GM23338 (cell line): ENCODE data around the gene FKTN. TPM values are rescaled to one million over a fixed set of nuclear protein-coding genes. Genes with fewer than 3 reads are reported as not detected.
"Not testable (repeated sequence)": the region's sequence is repeated elsewhere in the genome, so short reads cannot be mapped to it uniquely, and the experiment has no call there.

Source experiments
- ATAC-seq: fragments of 200-7000 bp; cut with Tn5 transposase; 3 replicates; pipeline ENCODE4 v1.9.1; 2020
- DNase-seq: peaks from one replicate; pipeline ENCODE4 v3.0.0-alpha.2; 2015; ENCODE audit warnings: low spot score
- H2AFZ ChIP-seq: fragments of 200-600 bp; sonication (generic); 2 replicates; pipeline ENCODE4 v1.8.0; 2016; ENCODE audit warnings: antibody characterized with exemption, mild to moderate bottlenecking, moderate library complexity
- H3F3A ChIP-seq: fragments of 200-600 bp; sonication (generic); replicated peaks from 2 replicates; pipeline ENCODE4 v1.8.0; 2017; ENCODE audit warnings: antibody characterized with exemption, mixed run types, low read depth
- H3K27ac ChIP-seq: fragments of 200-600 bp; sonication (generic); 2 replicates; pipeline ENCODE4 v1.6.1; 2016; ENCODE audit warnings: low read depth
- H3K27me3 ChIP-seq: fragments of 200-600 bp; sonication (generic); 2 replicates; pipeline ENCODE4 v1.8.0; 2016; ENCODE audit warnings: mild to moderate bottlenecking, mixed run types, moderate library complexity; ENCODE audit not compliant: insufficient read depth
- H3K36me3 ChIP-seq: fragments of 200-600 bp; sonication (generic); 2 replicates; pipeline ENCODE4 v1.8.0; 2016; ENCODE audit warnings: mild to moderate bottlenecking; ENCODE audit not compliant: insufficient read depth
- H3K4me1 ChIP-seq: fragments of 200-600 bp; sonication (generic); 2 replicates; pipeline ENCODE4 v1.8.0; 2016; ENCODE audit warnings: mild to moderate bottlenecking, moderate library complexity; ENCODE audit not compliant: insufficient read depth
- H3K4me2 ChIP-seq: fragments of 200-600 bp; sonication (generic); 2 replicates; pipeline ENCODE4 v1.7.1; 2017; ENCODE audit warnings: mixed run types
- H3K4me3 ChIP-seq: fragments of 200-600 bp; sonication (generic); 2 replicates; pipeline ENCODE4 v1.6.1; 2016; ENCODE audit warnings: mixed run types
- H3K79me2 ChIP-seq: fragments of 200-600 bp; sonication (generic); replicated peaks from 2 replicates; pipeline ENCODE4 v1.8.0; 2017; ENCODE audit warnings: mild to moderate bottlenecking; ENCODE audit not compliant: insufficient read depth
- H3K9me2 ChIP-seq: fragments of 200-600 bp; sonication (generic); 2 replicates; pipeline ENCODE4 v1.8.0; 2017; ENCODE audit not compliant: insufficient read depth
- H4K20me1 ChIP-seq: fragments of 200-600 bp; sonication (generic); replicated peaks from 2 replicates; pipeline ENCODE4 v1.8.0; 2017; ENCODE audit warnings: mild to moderate bottlenecking; ENCODE audit not compliant: insufficient read depth
- H3K27ac Mint-ChIP-seq: 2 replicates; pipeline ENCODE4 v1.8.0; 2020; ENCODE audit warnings: inconsistent platforms, mild to moderate bottlenecking, moderate library complexity, mixed read lengths
- H3K27me3 Mint-ChIP-seq: 3 replicates; pipeline ENCODE4 v1.8.0; 2022; ENCODE audit warnings: low read depth, mild to moderate bottlenecking, moderate library complexity, mixed read lengths, inconsistent platforms; ENCODE audit not compliant: insufficient read depth, poor library complexity
- H3K36me3 Mint-ChIP-seq: 3 replicates; pipeline ENCODE4 v1.8.0; 2021; ENCODE audit warnings: low read depth, mild to moderate bottlenecking, inconsistent platforms, moderate library complexity, mixed read lengths
- H3K4me1 Mint-ChIP-seq: 3 replicates; pipeline ENCODE4 v1.8.0; 2020; ENCODE audit warnings: mild to moderate bottlenecking, inconsistent platforms, mixed read lengths
- H3K4me3 Mint-ChIP-seq: 3 replicates; pipeline ENCODE4 v1.8.0; 2021; ENCODE audit warnings: moderate library complexity, mild to moderate bottlenecking, inconsistent platforms, mixed read lengths
- H3K9me3 Mint-ChIP-seq: 3 replicates; pipeline ENCODE4 v1.8.0; 2020; ENCODE audit warnings: moderate library complexity, mild to moderate bottlenecking, inconsistent platforms, mixed read lengths
- JUNB ChIP-seq: IDR thresholded peaks from one replicate; pipeline ENCODE4 v1.6.1; 2016; ENCODE audit warnings: antibody characterized with exemption; ENCODE audit not compliant: unreplicated experiment
- ZNF114 ChIP-seq: fragments of 250-450 bp; sonication (Bioruptor Pico); IDR thresholded peaks from 2 replicates; pipeline ENCODE4 v1.5.0; 2020; ENCODE audit warnings: mild to moderate bottlenecking, moderate library complexity
- ZNF331 ChIP-seq: fragments of 250-450 bp; sonication (Bioruptor Pico); IDR thresholded peaks from 2 replicates; pipeline ENCODE4 v1.5.0; 2020; ENCODE audit warnings: low read depth, mild to moderate bottlenecking, moderate library complexity
- polyA plus RNA-seq: library from polyadenylated mRNA; unstranded; fragments of >200 nt; fragmentation: Nextera tagmentation; extraction: Ambion mirVana; gene quantifications from 2 replicates; pipeline ENCODE4 v1.2.1, GENCODE V29; 2016
- total RNA-seq: library from RNA; depleted of rRNA; stranded (reverse); fragments of >200 nt; shearing (Covaris generic); gene quantifications from 2 replicates; pipeline ENCODE4 v1.2.3, GENCODE V29; 2014
- TF ChIP-seq, protein P1 (sequence below), 2 experiments: fragments of 200-600 bp in 1 of 2; sonication (generic) in 1 of 2; conservative IDR thresholded peaks; 2 replicates each; pipeline versions ENCODE4 v1.5.1 to v1.6.1; 2016 to 2017; ENCODE audit warnings: antibody characterized with exemption in 2 of 2, low read depth in 2 of 2, mild to moderate bottlenecking in 2 of 2, moderate library complexity in 1 of 2
- TF ChIP-seq, protein P2 (sequence below): fragments of 250-450 bp; sonication (Bioruptor Pico); IDR thresholded peaks from 2 replicates; pipeline ENCODE4 v1.5.0; 2020; ENCODE audit warnings: mild to moderate bottlenecking, moderate library complexity

The FKTN gene
- total and polyA plus RNA-seq, 2 experiments from 2014 or later: 6.8 to 9.9 TPM

DNA sequence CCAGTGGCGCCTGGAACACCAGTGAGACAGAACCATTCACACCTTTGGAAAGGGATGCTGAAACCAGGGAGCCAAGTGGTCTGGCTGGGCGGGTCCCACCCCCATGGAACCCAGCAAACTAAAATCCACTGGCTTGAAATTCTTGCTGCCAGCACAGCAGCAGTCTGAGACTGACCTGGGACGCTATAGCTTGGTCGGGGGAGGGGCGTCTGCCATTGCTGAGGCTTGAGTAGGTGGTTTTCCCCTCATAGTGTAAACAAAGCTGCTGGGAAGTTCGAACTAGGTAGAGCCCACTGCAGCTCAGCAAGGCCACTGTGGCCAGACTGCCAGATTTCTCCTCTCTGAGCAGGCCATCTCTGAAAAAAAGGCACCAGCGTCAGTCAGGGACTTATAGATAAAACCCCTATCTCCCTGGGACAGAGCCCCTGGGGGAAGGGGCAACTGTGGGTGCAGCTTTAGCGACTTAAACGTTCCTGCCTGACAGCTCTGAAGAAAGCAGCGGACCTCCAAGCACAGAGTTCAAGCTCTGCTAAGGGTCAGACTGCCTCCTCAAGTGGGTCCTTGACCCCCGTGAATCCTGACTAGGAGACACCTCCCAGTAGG lies 42.0 kb upstream of the FKTN start (continued):
- TF ChIP-seq, protein P1, sequence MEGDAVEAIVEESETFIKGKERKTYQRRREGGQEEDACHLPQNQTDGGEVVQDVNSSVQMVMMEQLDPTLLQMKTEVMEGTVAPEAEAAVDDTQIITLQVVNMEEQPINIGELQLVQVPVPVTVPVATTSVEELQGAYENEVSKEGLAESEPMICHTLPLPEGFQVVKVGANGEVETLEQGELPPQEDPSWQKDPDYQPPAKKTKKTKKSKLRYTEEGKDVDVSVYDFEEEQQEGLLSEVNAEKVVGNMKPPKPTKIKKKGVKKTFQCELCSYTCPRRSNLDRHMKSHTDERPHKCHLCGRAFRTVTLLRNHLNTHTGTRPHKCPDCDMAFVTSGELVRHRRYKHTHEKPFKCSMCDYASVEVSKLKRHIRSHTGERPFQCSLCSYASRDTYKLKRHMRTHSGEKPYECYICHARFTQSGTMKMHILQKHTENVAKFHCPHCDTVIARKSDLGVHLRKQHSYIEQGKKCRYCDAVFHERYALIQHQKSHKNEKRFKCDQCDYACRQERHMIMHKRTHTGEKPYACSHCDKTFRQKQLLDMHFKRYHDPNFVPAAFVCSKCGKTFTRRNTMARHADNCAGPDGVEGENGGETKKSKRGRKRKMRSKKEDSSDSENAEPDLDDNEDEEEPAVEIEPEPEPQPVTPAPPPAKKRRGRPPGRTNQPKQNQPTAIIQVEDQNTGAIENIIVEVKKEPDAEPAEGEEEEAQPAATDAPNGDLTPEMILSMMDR (conservative IDR thresholded peaks at IDR 0.05; ENCODE audit: low read depth in 2 of 2): no peak
- TF ChIP-seq ZNF331 (CRISPR knock-in tag): no peak
- TF ChIP-seq, protein P2, sequence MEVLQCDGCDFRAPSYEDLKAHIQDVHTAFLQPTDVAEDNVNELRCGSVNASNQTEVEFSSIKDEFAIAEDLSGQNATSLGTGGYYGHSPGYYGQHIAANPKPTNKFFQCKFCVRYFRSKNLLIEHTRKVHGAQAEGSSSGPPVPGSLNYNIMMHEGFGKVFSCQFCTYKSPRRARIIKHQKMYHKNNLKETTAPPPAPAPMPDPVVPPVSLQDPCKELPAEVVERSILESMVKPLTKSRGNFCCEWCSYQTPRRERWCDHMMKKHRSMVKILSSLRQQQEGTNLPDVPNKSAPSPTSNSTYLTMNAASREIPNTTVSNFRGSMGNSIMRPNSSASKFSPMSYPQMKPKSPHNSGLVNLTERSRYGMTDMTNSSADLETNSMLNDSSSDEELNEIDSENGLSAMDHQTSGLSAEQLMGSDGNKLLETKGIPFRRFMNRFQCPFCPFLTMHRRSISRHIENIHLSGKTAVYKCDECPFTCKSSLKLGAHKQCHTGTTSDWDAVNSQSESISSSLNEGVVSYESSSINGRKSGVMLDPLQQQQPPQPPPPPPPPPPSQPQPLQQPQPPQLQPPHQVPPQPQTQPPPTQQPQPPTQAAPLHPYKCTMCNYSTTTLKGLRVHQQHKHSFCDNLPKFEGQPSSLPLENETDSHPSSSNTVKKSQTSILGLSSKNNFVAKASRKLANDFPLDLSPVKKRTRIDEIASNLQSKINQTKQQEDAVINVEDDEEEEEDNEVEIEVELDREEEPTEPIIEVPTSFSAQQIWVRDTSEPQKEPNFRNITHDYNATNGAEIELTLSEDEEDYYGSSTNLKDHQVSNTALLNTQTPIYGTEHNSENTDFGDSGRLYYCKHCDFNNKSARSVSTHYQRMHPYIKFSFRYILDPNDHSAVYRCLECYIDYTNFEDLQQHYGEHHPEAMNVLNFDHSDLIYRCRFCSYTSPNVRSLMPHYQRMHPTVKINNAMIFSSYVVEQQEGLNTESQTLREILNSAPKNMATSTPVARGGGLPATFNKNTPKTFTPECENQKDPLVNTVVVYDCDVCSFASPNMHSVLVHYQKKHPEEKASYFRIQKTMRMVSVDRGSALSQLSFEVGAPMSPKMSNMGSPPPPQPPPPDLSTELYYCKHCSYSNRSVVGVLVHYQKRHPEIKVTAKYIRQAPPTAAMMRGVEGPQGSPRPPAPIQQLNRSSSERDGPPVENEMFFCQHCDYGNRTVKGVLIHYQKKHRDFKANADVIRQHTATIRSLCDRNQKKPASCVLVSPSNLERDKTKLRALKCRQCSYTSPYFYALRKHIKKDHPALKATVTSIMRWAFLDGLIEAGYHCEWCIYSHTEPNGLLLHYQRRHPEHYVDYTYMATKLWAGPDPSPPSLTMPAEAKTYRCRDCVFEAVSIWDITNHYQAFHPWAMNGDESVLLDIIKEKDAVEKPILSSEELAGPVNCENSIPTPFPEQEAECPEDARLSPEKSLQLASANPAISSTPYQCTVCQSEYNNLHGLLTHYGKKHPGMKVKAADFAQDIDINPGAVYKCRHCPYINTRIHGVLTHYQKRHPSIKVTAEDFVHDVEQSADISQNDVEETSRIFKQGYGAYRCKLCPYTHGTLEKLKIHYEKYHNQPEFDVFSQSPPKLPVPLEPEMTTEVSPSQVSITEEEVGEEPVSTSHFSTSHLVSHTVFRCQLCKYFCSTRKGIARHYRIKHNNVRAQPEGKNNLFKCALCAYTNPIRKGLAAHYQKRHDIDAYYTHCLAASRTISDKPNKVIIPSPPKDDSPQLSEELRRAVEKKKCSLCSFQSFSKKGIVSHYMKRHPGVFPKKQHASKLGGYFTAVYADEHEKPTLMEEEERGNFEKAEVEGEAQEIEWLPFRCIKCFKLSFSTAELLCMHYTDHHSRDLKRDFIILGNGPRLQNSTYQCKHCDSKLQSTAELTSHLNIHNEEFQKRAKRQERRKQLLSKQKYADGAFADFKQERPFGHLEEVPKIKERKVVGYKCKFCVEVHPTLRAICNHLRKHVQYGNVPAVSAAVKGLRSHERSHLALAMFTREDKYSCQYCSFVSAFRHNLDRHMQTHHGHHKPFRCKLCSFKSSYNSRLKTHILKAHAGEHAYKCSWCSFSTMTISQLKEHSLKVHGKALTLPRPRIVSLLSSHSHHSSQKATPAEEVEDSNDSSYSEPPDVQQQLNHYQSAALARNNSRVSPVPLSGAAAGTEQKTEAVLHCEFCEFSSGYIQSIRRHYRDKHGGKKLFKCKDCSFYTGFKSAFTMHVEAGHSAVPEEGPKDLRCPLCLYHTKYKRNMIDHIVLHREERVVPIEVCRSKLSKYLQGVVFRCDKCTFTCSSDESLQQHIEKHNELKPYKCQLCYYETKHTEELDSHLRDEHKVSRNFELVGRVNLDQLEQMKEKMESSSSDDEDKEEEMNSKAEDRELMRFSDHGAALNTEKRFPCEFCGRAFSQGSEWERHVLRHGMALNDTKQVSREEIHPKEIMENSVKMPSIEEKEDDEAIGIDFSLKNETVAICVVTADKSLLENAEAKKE (CRISPR knock-in tag): no peak
- no peak for TF ChIP-seq JUNB
- TF ChIP-seq ZNF114 (CRISPR knock-in tag): no peak

DNA sequence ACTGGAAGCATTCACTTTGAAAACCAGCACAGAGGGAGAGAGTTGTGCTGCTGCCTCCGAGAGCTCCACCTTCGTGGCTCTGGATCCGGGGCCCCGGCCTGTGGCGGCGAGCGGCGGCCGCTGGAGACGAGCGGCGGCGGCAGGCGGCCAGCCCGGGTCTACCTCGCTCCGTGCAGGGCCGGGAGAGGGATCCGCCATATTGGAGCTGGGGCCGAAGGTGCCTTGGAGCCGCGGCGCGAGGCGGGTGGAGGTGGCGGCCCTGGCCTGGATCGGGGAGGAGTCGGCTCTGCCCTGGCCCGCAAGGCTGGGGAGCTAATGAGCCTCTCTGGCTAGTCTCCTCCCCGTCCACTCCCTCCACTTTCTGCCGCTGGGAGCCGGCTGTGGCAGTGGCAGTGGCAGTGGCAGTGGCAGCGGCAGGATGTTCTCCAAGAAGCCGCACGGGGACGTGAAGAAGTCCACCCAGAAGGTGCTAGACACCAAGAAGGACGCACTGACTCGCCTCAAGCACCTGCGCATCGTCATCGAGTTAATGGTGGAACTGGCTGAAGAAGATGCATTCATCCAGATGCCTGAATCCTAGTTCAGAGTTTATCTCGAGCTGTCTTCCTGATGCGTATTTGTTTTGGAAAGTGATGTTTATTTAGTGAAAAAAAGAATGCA lies 38.1 kb upstream of the FKTN start:
- not testable (repeated sequence) for H3K27me3 Mint-ChIP-seq, H3F3A ChIP-seq, H3K4me2 ChIP-seq, DNase-seq, H3K79me2 ChIP-seq, H3K4me1 Mint-ChIP-seq, H3K36me3 ChIP-seq, H3K9me3 Mint-ChIP-seq, H3K4me3 Mint-ChIP-seq, H3K27me3 ChIP-seq, H3K27ac ChIP-seq, H3K27ac Mint-ChIP-seq, H3K4me1 ChIP-seq, H4K20me1 ChIP-seq, H3K4me3 ChIP-seq, H2AFZ ChIP-seq, H3K9me2 ChIP-seq
- peak; percentile 87 for ATAC-seq
- H3K36me3 Mint-ChIP-seq: peaks cover 24% of the 10 kb centered on the region

DNA sequence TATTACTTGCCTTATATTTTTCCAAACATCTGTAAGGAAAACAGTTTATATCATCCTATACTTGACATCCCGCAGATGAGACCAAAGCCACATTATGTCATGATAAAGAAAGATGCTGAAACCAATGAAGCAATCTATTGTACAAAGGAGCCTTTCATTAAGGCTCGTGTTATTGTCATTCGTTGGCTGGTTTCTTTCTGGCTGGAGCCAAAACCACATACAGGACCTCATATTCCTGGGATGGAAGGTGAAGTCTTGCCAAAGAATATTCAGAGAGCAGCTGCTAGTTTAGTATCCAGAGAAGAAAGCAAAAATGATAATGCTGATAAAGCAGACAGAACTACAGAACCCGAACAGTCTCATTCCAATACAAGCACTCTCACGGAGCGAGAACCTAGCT lies 36.9 kb upstream of the FKTN start:
- H3K36me3 ChIP-seq, H3K4me3 Mint-ChIP-seq, H3K27me3 ChIP-seq, H3K4me1 Mint-ChIP-seq, H4K20me1 ChIP-seq, H3K4me1 ChIP-seq, H3K4me3 ChIP-seq, DNase-seq, H2AFZ ChIP-seq, H3K4me2 ChIP-seq, ATAC-seq, H3K27ac Mint-ChIP-seq, H3K27ac ChIP-seq, H3K9me2 ChIP-seq, H3K27me3 Mint-ChIP-seq, H3K9me3 Mint-ChIP-seq, H3K79me2 ChIP-seq, H3F3A ChIP-seq: not testable (repeated sequence)
- peaks cover 22% of the 10 kb centered on the region for H3K36me3 Mint-ChIP-seq

DNA sequence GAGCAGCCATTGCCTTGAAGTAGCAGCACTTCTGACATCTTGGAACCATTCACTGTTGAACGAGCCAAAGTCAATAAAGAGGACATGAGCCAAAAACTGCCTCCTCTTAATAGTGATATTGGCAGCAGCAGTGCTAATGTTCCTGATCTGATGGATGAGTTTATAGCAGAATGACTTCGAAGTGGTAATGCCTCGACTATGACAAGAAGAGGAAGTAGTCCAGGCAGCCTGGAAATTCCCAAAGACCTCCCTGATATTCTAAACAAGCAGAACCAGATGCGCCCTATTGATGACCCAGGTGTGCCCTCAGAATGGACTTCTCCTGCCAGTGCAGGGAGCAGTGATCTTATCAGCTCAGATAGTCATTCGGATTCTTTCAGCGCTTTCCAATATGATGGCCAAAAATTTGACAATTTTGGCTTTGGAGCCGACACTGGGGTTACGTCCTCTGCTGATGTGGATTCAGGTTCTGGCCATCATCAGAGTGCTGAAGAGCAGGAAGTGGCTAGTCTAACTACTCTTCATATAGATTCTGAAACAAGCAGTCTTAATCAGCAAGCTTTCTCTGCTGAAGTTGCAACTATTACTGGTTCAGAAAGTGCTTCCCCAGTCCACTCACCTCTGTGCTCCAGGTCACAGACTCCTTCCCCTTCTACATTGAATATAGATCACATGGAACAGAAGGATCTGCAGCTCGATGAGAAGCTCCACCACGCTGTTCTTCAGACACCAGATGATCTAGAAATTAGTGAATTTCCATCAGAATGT lies 35.1 kb upstream of the FKTN start:
- H3K4me2 ChIP-seq, H3K27ac Mint-ChIP-seq, H3K27me3 Mint-ChIP-seq, ATAC-seq, H3K4me1 Mint-ChIP-seq, DNase-seq, H2AFZ ChIP-seq, H3F3A ChIP-seq, H3K9me2 ChIP-seq, H4K20me1 ChIP-seq, H3K4me1 ChIP-seq, H3K9me3 Mint-ChIP-seq, H3K27me3 ChIP-seq, H3K27ac ChIP-seq, H3K4me3 Mint-ChIP-seq, H3K4me3 ChIP-seq, H3K79me2 ChIP-seq, H3K36me3 ChIP-seq: not testable (repeated sequence)
- peaks cover 23% of the 10 kb centered on the region for H3K36me3 Mint-ChIP-seq
